Measurements from ENCODE around the gene DHRS13. TPM values are rescaled to one million over a fixed set of nuclear protein-coding genes. Genes with fewer than 3 reads are reported as not detected.
"Not testable (repeated sequence)": the region's sequence is repeated elsewhere in the genome, so short reads cannot be mapped to it uniquely, and the experiment has no call there.

Gene DHRS13
- total and polyA plus RNA-seq, 10 donors = 12.2 to 51.2 (median 18.9) TPM

- H3K36me3 ChIP-seq = peaks cover 12 to 60% (median 54%) of the 10 kb centered on the region in 6 donors
- no peak for DNase-seq
- no peak overlapping the region for H3K27ac ChIP-seq
- H3K27me3 ChIP-seq (replicated peaks in 1 of 7) = no peaks in the 10 kb centered on the region
- no peaks in the 10 kb centered on the region for H3K9me3 ChIP-seq
- H3K4me1 ChIP-seq = no peaks in the 10 kb centered on the region
- TF ChIP-seq POLR2AphosphoS5 (IDR thresholded peaks at IDR 0.05) = no peak
- no peak for TF ChIP-seq CTCF (IDR thresholded peaks at IDR 0.05 in 8 of 11, conservative IDR thresholded peaks at IDR 0.05 in 3 of 11)
- no peak for TF ChIP-seq POLR2A (IDR thresholded peaks at IDR 0.05)
- 88 to 98% (median 95%) methylated on average over 2 of the region's 2 CpGs for WGBS, 5 donors
- intact Hi-C loops (cut with DNase I; ENCODE audit: low total_unique reads) = no loop called here
- no peak overlapping the region for H3K4me3 ChIP-seq
Observed at GRCh38 chr17:28878158-28878910, 24.5 kb downstream of the DHRS13 start.

- DNase-seq; H3K9me3 ChIP-seq; intact Hi-C loops (cut with DNase I; ENCODE audit: low total_unique reads); H3K4me1 ChIP-seq; H3K4me3 ChIP-seq; H3K27me3 ChIP-seq (replicated peaks in 1 of 7); H3K27ac ChIP-seq: not testable (repeated sequence)
- WGBS, 5 donors = 90 to 95% (median 92%) methylated on average over 6 of the region's 6 CpGs
- H3K36me3 ChIP-seq = peaks cover 10 to 49% (median 43%) of the 10 kb centered on the region in 6 donors
Observed at GRCh38 chr17:28877150-28877711, 25.6 kb downstream of the DHRS13 start.

DNA sequence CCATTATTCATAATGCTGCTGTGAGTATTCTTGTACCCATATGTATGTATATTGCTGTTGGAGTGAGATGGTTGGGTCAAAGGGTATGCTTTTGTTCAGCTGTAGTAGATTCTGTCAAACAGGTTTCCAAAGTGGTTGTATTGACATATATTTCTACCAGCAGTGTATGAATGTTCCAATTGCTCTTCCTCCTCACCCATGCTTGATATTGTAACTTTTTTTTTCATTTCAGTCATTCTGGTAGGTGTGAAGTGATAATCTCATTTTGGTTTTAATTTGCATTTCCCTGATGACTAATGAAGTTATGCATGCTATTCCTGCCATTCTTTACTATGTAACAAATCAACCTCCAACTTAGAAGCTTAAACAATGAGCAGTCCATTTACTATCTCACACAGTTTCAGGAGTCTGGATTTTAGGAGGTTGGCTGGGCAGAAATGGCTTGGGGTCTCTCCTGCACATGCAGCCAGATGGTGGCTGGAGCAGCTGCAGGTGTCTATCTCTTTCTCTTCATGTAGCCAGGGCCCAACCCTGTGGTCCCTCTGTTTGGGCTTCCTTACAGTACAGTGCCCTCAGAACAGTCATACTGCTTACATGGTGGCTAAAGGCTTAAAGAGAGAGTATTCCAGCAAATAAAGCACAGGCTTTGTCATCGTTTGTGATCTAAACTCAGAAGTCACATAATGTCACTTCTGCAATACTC is 26.9 kb downstream of the DHRS13 start:
- Histone ChIP-seq H3K27ac (no peak overlapping the region), H3K27me3 (replicated peaks in 1 of 7) (no peaks in the 10 kb centered on the region), H3K36me3 (peaks cover 7 to 37% (median 31%) of the 10 kb centered on the region in 6 donors), H3K4me3 (no peak overlapping the region), H3K4me1 (peaks cover 0 to 12% (median 8%) of the 10 kb centered on the region in 6 donors), H3K9me3 (no peaks in the 10 kb centered on the region)
- DNase-seq = no peak
- 46 to 58% (median 53%) methylated on average over 1 of the region's 1 CpG for WGBS, 5 donors
- intact Hi-C loops (cut with DNase I; ENCODE audit: low total_unique reads) = no loop called here
- TF ChIP-seq CTCF (IDR thresholded peaks at IDR 0.05 in 8 of 11, conservative IDR thresholded peaks at IDR 0.05 in 3 of 11) (no peak), POLR2A (IDR thresholded peaks at IDR 0.05) (no peak), POLR2AphosphoS5 (IDR thresholded peaks at IDR 0.05) (no peak)

DNA sequence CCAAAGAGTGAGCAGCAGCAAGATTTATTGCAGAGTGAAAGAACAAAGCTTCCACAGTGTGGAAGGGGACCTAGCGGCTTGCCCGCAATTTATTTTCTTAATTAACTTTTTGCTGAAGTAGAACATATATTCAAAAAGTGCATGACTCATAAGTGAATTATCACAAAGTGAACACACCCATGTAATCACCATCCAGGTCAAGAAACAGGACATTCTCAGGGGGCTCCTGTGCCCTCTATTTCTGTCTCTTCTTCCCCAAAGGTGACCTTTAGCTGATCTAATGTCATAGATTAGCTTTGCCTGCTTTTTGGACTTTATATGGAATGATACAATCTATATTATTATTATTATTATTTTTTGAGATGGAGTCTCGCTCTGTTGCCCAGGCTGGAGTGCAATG is 28.1 kb downstream of the DHRS13 start:
- WGBS, 5 donors = 89 to 96% (median 94%) methylated on average over 3 of the region's 3 CpGs

More for the DNA sequence above, 28.1 kb downstream of the DHRS13 start:
- H3K9me3 ChIP-seq = no peaks in the 10 kb centered on the region
- intact Hi-C loops (cut with DNase I; ENCODE audit: low total_unique reads) = no loop called here
- H3K36me3 ChIP-seq = peaks cover under 1 to 24% (median 18%) of the 10 kb centered on the region in 6 donors
- peaks cover 0 to 19% (median 11%) of the 10 kb centered on the region in 6 donors for H3K4me1 ChIP-seq
- H3K27ac ChIP-seq = no peak overlapping the region
- H3K4me3 ChIP-seq = no peak overlapping the region
- no peak for DNase-seq
- H3K27me3 ChIP-seq (replicated peaks in 1 of 7) = no peaks in the 10 kb centered on the region
- no peak for TF ChIP-seq CTCF (IDR thresholded peaks at IDR 0.05 in 8 of 11, conservative IDR thresholded peaks at IDR 0.05 in 3 of 11)
- TF ChIP-seq POLR2AphosphoS5 (IDR thresholded peaks at IDR 0.05) = no peak
- TF ChIP-seq POLR2A (IDR thresholded peaks at IDR 0.05) = no peak

Measured in spleen (tissue), 11 donors.